Right lobe of liver (tissue), 4 donors: ENCODE measurements around the gene WFDC5.

ENCODE experiments used
- POLR2A ChIP-seq: fragments of 450-650 bp; IDR thresholded peaks from one replicate; pipeline ENCODE4 v1.6.1; 2017; ENCODE audit warnings: antibody characterized with exemption, mild to moderate bottlenecking
- TF ChIP-seq, protein P1 (sequence below), 4 donors: fragments of 200-600 bp in 3 of 4; fragments of 450-650 bp in 1 of 4; IDR thresholded peaks; one replicate each; pipeline versions ENCODE4 v1.5.1 to v1.8.0; 2016 to 2022; ENCODE audit warnings: antibody characterized with exemption in 4 of 4, mild to moderate bottlenecking in 2 of 4
- donor health status: DM: no; HTN: no; CAD: no.
- donor health status: DM: no; HTN: no; CAD: no.
- donor health status: DM: no; HTN: yes; CAD: no.

DNA sequence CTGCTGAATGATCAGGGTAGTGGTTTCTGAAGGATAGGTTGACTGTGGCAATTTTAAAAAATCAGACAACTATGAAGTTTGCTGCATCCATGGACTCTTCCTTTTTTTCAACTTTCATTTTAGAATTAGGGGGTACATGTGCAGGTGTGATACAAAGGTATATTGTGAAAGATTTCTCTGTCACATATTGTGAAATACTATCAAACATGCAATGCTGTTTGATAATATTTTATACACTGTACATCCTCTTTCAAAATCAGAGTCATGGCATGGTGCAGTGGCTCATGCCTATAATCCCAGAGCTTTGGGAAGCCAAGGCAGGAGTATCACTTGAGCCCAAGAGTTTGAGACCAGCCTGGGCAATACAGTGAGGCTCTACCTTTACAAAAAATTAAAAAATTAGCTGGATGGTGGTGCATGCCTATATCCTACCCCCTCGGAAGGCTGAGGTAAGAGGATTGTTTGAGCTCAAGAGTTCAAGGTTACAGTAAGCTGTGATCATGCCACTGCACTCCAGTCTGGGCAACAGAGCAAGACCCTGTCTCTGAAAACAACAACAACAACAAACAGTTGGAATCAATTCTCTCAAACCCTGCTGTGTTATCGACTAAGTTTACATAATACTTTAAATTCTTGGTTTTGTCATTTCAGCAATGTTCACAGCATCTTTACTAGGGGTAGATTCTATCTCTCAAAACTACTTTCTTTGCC is 4.7 kb upstream of the WFDC5 start:
- TF ChIP-seq POLR2A = no peak
- TF ChIP-seq, protein P1, sequence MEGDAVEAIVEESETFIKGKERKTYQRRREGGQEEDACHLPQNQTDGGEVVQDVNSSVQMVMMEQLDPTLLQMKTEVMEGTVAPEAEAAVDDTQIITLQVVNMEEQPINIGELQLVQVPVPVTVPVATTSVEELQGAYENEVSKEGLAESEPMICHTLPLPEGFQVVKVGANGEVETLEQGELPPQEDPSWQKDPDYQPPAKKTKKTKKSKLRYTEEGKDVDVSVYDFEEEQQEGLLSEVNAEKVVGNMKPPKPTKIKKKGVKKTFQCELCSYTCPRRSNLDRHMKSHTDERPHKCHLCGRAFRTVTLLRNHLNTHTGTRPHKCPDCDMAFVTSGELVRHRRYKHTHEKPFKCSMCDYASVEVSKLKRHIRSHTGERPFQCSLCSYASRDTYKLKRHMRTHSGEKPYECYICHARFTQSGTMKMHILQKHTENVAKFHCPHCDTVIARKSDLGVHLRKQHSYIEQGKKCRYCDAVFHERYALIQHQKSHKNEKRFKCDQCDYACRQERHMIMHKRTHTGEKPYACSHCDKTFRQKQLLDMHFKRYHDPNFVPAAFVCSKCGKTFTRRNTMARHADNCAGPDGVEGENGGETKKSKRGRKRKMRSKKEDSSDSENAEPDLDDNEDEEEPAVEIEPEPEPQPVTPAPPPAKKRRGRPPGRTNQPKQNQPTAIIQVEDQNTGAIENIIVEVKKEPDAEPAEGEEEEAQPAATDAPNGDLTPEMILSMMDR (IDR thresholded peaks at IDR 0.05) = no peak
